Measurements from ENCODE around the gene PHLDA2. TPM values are rescaled to one million over a fixed set of nuclear protein-coding genes. Genes with fewer than 3 reads are reported as not detected.
A peak's percentile ranks its signal among the peaks of the same experiment; 100 is the strongest.

Gene PHLDA2
- total and polyA plus RNA-seq, 9 of the 15 experiments (the other 6 are each of a cell fraction or from before 2014, with no cell fraction given), result 0.43 to 42.4 (median 4.7) TPM

- TF ChIP-seq, protein P1, sequence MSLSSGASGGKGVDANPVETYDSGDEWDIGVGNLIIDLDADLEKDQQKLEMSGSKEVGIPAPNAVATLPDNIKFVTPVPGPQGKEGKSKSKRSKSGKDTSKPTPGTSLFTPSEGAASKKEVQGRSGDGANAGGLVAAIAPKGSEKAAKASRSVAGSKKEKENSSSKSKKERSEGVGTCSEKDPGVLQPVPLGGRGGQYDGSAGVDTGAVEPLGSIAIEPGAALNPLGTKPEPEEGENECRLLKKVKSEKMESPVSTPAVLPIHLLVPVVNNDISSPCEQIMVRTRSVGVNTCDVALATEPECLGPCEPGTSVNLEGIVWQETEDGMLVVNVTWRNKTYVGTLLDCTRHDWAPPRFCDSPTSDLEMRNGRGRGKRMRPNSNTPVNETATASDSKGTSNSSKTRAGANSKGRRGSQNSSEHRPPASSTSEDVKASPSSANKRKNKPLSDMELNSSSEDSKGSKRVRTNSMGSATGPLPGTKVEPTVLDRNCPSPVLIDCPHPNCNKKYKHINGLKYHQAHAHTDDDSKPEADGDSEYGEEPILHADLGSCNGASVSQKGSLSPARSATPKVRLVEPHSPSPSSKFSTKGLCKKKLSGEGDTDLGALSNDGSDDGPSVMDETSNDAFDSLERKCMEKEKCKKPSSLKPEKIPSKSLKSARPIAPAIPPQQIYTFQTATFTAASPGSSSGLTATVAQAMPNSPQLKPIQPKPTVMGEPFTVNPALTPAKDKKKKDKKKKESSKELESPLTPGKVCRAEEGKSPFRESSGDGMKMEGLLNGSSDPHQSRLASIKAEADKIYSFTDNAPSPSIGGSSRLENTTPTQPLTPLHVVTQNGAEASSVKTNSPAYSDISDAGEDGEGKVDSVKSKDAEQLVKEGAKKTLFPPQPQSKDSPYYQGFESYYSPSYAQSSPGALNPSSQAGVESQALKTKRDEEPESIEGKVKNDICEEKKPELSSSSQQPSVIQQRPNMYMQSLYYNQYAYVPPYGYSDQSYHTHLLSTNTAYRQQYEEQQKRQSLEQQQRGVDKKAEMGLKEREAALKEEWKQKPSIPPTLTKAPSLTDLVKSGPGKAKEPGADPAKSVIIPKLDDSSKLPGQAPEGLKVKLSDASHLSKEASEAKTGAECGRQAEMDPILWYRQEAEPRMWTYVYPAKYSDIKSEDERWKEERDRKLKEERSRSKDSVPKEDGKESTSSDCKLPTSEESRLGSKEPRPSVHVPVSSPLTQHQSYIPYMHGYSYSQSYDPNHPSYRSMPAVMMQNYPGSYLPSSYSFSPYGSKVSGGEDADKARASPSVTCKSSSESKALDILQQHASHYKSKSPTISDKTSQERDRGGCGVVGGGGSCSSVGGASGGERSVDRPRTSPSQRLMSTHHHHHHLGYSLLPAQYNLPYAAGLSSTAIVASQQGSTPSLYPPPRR (CRISPR knock-in tag; IDR thresholded peaks at IDR 0.05; ENCODE audit: borderline replicate concordance), result no peak
- TF ChIP-seq GTF3C2 (IDR thresholded peaks at IDR 0.05; ENCODE audit: borderline replicate concordance, extremely low read depth, insufficient read length) (no peak), SETDB1 (IDR thresholded peaks at IDR 0.05; ENCODE audit: low read length) (no peak), ZBTB8A (IDR thresholded peaks at IDR 0.05; ENCODE audit: partially characterized antibody) (no peak), ARID3B (CRISPR knock-in tag; IDR thresholded peaks at IDR 0.05; ENCODE audit: borderline replicate concordance) (no peak), CHD2 (IDR thresholded peaks at IDR 0.05; ENCODE audit: low read depth, low read length) (no peak), ARID1B (IDR thresholded peaks at IDR 0.05) (peak; percentile 58), MECOM (CRISPR knock-in tag; IDR thresholded peaks at IDR 0.05) (no peak), FOXM1 (IDR thresholded peaks at IDR 0.05; ENCODE audit: low read depth) (no peak), FOXM1 (CRISPR knock-in tag; IDR thresholded peaks at IDR 0.05; ENCODE audit: low read depth) (no peak), ZNF830 (CRISPR knock-in tag; IDR thresholded peaks at IDR 0.05) (no peak), ZNF785 (CRISPR knock-in tag; IDR thresholded peaks at IDR 0.05) (no peak), LARP7 (IDR thresholded peaks at IDR 0.05) (no peak), TOE1 (IDR thresholded peaks at IDR 0.05; ENCODE audit: borderline replicate concordance) (no peak), TOE1 (CRISPR knock-in tag; IDR thresholded peaks at IDR 0.05; ENCODE audit: borderline replicate concordance, low read depth) (no peak), POLR3A (IDR thresholded peaks at IDR 0.05; ENCODE audit: borderline replicate concordance, extremely low read depth, insufficient read depth, insufficient read length) (no peak)
- TF ChIP-seq, protein P2, sequence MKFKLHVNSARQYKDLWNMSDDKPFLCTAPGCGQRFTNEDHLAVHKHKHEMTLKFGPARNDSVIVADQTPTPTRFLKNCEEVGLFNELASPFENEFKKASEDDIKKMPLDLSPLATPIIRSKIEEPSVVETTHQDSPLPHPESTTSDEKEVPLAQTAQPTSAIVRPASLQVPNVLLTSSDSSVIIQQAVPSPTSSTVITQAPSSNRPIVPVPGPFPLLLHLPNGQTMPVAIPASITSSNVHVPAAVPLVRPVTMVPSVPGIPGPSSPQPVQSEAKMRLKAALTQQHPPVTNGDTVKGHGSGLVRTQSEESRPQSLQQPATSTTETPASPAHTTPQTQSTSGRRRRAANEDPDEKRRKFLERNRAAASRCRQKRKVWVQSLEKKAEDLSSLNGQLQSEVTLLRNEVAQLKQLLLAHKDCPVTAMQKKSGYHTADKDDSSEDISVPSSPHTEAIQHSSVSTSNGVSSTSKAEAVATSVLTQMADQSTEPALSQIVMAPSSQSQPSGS (CRISPR knock-in tag; IDR thresholded peaks at IDR 0.05), result no peak
These were observed 16.7 kb downstream of the PHLDA2 start (continued) for GRCh38 chr11:2912498-2912897.

Measured in K562 (cell line).